Right lobe of liver (tissue), 4 donors: ENCODE data around the gene CHN2.

Experiments used
- CTCF ChIP-seq, 4 donors: fragments of 200-600 bp in 3 of 4; fragments of 450-650 bp in 1 of 4; IDR thresholded peaks; one replicate each; pipeline versions ENCODE4 v1.5.1 to v1.8.0; 2016 to 2022; ENCODE audit warnings: antibody characterized with exemption in 4 of 4, mild to moderate bottlenecking in 2 of 4
- POLR2A ChIP-seq: fragments of 450-650 bp; IDR thresholded peaks from one replicate; pipeline ENCODE4 v1.6.1; 2017; ENCODE audit warnings: antibody characterized with exemption, mild to moderate bottlenecking
- donor health status: DM: no; HTN: no; CAD: no.
- donor health status: DM: no; HTN: no; CAD: no.
- donor health status: DM: no; HTN: yes; CAD: no.

- TF ChIP-seq CTCF (IDR thresholded peaks at IDR 0.05) (no peak), POLR2A (no peak)
These were observed 295.6 kb downstream of the CHN2 start for GRCh38 chr7:29490094-29490607.
